HG03095 (cell line): ENCODE measurements around the gene USH2A.
"Not testable (repeated sequence)": the region's sequence is repeated elsewhere in the genome, so short reads cannot be mapped to it uniquely, and the experiment has no call there.

Source experiments
- ATAC-seq: cut with Tn5 transposase; IDR thresholded peaks from one replicate; pipeline ENCODE4 v1.9.1; 2021; ENCODE audit warnings: moderate library complexity; ENCODE audit not compliant: unreplicated experiment

The USH2A gene

DNA sequence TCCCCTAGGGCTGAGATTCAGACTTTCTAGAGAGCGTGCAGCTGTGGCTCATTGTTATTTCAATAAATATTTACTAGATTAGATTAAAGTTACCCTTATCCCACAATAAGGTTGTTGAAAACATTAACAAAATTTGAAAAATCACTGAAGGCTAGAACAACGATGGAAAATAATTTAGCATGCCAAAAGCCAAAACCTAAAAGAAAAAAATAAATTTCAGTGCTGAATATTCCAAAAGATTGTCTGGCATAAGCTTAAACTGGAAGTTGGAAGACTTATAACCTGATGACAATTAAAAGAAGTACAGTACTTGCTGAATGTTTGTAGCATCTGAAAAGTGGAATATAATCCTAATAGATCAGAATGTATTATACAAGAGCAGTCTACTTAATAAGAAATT is 221.3 kb downstream of the USH2A start:
- no peak for ATAC-seq

GRCh38 chr1:216200941-216201340 is 222.3 kb downstream of the USH2A start:
- ATAC-seq: no peak

DNA sequence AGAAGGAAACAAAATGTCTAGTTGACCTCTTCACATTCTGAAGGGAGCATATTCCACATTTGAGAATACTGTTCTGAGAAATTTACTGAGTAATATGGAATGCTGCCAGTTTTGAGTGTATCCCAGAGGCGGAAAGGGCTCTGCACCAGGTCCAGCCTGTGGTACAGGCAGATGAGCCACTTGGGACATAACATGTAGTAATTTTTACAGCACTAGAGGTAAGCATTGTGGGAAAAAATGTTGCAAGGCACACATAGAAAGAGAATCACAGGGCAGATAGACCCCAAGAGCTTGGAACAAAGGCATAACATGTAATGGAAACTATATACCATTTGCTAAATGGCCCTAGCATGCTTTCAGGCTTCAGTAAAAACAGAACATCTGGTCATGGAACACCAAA is 228.5 kb downstream of the USH2A start:
- ATAC-seq: no peak

GRCh38 chr1:216193839-216194443 is 229.3 kb downstream of the USH2A start:
- no peak for ATAC-seq

DNA sequence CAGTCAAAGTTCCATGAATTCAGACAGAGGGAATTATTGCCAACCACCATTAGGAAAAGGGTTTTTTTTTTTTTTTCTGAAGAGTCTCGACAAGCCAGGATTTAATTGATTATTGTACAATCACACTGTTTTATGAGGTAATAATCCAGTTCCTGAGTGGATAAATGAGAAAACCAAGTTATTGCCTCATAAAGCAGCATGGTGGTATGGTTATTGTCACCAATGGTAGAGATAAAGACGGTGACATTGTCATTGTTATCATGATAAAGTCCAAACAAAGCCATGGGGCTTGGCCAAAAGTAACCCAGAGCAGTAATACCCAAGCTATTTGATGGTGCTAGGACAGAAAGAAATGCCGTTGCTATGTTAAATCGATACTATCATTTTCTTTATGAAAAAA is 232.8 kb downstream of the USH2A start:
- no peak for ATAC-seq

GRCh38 chr1:216186816-216187215 is 236.4 kb downstream of the USH2A start:
- ATAC-seq: no peak

GRCh38 chr1:216186141-216186540 is 237.1 kb downstream of the USH2A start:
- ATAC-seq: no peak

DNA sequence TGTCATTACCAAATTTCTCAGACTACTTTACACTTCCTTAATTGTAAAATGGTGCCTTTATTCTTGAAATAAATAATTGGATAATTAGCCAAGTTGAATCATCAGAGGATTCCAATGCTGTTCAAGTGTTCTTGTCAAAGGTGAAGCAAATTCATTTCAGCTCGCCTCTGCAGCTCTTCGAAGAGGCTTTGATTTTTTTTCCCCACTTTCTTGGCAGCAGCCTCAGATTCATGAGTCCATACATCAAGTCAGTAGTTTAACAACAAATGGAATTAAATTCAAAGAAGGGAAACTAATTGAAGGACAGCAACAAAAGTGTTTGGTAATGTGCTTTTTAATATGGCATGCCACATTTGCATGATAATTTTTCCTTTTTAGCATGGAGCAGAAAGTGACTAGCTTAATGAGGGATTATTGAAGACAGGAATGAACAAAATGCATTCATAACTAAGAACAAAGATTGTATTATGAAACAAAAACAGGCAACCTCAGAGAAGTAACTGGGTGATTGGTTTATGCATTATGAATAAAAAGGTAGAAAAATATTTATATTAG is 239.0 kb downstream of the USH2A start:
- no peak for ATAC-seq

DNA sequence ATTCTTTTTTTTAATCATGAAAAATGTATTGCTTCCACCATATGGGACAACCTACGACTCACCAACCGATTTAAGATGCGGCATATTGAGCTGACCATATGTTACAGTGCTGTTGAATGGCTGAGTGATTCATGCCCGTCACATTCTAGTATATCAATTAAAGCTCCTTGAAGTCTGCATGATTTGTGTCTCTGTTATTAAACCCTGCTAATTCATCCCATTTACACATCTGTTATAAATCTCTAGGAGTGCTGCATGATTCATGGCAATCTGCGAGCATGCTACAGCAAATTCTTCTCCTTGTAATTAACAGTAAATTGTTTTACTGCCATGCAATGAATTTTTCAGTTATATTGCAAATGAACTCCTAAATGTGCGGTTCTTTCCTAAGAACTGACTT is 239.8 kb downstream of the USH2A start:
- ATAC-seq: no peak

GRCh38 chr1:216183007-216183406 is 240.2 kb downstream of the USH2A start:
- no peak for ATAC-seq

- no peak for ATAC-seq
These were observed 241.7 kb downstream of the USH2A start for GRCh38 chr1:216181590-216181989.

DNA sequence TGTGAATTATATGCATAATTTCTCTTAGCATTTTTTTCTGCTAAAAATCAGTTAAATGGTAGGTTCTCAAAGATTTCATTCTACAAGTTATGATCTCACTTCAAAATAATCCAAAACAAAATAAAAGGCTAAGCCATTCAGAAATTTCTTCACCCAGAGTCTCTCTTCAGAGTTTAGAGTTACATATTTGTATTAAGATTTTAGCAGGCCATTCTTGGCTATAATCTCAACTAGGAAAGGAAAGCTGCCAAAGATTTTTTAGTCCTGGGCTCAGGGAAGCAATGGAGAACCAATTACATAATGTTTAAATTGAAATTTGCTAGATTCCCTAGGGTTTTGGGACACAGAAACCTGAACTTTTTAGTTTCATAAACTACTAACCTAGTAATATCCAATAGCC is 245.0 kb downstream of the USH2A start:
- ATAC-seq: no peak

DNA sequence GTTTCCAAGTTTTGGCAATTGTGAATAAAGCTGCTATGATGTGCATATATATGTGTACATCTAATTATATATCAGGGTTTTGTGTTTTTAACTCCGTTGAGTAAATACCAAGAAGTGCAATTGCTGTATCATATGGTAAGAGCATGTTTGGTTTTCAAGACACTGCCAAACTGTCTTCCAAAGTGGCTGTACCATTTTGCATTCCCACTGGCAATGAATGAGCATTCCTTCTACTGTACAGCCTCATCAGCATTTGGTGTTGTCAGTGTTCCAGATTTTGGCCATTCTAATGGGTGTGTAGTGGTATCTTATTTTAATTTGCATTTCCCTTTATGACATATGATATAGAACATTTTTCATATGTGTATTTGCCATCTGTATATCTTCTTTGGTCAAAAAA is 246.3 kb downstream of the USH2A start:
- no peak for ATAC-seq

DNA sequence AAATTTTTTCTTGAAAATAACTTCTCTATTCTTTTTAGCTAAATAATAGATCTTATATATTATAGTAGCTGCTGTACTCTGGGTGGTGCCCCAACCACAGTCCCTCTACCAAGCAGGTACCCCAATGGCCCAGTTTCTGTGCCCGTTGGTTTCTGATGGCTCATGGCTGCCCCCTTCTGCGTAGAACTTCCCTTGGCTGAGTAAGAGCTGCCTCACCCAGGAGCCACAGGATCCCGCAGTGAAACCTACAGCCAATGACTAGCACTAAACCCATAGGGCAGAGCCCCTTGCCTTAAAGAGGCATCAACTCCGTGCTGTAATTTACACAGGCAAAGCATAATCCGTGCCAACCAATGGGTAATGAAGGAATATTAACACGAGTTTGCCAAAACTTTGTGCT is 247.5 kb downstream of the USH2A start:
- ATAC-seq: no peak

DNA sequence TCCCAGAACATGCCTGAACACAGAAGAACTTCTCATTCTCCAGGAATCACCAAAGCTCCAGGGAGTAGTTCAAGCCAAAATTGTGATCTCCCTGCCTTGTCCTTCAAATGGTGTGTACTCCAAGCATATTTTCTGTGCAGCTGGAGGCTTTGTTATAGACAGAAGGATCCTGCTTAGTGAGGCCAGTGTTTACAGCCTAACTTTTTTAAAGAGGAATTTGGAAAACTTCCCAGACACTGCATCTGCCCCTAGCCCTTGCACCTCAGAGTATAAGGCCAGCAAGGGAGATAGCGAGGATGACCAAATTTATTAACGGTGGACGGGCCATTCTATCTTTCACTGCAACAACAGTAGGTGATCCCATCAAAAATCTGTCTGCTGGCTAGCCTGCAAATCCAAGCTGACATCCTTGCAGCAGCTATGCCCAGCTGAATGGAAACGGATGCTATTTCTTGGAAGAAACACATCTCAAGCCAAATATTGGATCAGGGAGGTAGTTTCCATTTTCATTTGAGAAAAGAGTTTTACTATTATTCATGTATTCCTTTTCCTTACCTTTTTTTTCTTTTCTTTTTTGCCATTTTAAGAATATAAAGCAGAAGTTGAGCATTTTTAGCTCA is 249.8 kb downstream of the USH2A start:
- ATAC-seq: no peak

DNA sequence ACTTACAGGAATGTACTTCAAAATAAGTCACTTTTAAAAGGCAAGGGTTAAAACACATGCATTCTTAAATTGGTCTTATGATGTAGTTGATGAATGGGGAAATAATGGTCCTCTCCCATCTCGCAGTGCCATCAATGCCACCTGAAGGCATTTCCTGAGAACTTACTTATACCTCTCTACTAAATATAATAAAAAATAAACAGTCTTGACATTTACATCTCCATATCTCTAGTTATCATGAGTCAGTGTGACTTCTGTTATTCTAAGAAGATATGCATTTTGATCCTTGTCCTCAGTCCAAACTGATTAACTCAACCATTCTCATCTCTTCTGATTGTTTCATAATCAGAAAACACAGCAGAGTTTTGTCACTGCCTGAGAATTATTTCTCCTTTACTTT is 253.9 kb downstream of the USH2A start:
- no peak for ATAC-seq

DNA sequence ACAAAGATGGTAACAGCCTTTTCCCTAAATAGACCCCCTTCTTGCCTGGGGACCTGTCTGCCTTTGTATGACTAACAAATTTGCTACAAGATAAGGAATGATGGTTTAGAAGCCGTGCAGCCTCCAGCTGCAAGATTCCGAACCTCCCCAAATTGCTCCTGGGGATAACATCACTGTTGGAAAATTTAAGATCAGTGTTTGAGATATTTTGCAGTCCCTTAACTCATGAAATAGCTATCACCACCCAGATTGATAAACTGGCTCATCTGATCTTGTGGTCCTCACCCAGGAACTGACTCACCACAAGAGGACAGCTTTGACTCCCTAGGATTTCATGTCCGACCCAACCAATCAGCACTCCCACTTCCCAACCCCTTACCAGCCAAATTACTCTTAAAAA is 254.7 kb downstream of the USH2A start:
- ATAC-seq: no peak

DNA sequence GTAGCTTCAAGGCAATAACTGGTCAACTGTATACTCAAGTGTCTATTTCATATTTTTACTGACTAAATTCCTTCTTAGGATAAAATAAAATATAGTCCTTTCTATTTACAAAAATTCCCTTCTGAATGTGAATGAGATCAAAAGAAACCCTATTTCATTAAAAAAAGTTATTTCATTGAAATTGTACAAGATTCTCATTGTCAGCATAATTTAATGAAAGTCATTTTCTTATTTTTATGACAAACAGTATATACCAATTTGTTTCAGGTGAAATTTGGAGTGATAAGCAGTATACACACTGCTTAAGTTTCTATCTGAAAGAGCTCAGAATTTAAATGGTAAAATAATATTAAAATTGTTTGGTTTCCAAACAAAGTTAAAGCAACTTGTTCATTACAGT is 269.2 kb downstream of the USH2A start:
- no peak for ATAC-seq

DNA sequence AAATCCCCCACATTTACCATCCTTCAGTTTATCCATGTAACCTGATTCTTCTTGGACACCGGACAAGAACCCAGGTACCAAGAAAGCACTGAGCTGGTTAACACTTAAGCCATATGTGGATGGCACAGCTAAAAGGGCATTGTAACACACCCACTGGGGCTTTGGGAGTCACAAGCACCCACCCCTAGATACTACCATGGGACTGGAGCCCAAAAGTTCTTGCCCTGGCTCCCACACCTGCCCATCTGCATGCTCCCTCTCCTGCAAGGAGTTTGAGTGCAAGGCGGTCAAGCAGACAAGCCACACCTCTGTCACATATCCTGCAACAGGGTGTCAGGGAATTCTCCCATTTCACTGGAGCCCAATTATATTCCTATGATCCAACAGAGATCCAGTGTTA is 270.1 kb downstream of the USH2A start:
- no peak for ATAC-seq

- not testable (repeated sequence) for ATAC-seq
These were observed 277.7 kb downstream of the USH2A start for GRCh38 chr1:216145451-216146018.

- no peak for ATAC-seq
These were observed 278.4 kb downstream of the USH2A start for GRCh38 chr1:216144661-216145450.

GRCh38 chr1:216142921-216143320 is 280.3 kb downstream of the USH2A start:
- ATAC-seq: no peak
